ENCODE data around the gene NKX6-2.
"Not testable (repeated sequence)": the region's sequence is repeated elsewhere in the genome, so short reads cannot be mapped to it uniquely, and the experiment has no call there.

The NKX6-2 gene

GRCh38 chr10:132785723-132786475, at the start of gene NKX6-2:
NKX6-2 (minus strand) TSS chr10:132786147; CDS start chr10:132785948, 199 bp downstream.
- DNase-seq, result no peak

GRCh38 chr10:132834891-132835847, 49.2 kb upstream of the NKX6-2 start:
- no peak for DNase-seq

- DNase-seq, result no peak
These were observed 48.4 kb upstream of the NKX6-2 start for GRCh38 chr10:132834311-132834761.

- no peak for DNase-seq
These were observed 47.6 kb upstream of the NKX6-2 start for GRCh38 chr10:132833421-132834111.

GRCh38 chr10:132832186-132832969, 46.4 kb upstream of the NKX6-2 start:
- DNase-seq, result no peak

- no peak for DNase-seq
These were observed 43.5 kb upstream of the NKX6-2 start for GRCh38 chr10:132829403-132829802.

GRCh38 chr10:132828681-132829080, 42.7 kb upstream of the NKX6-2 start:
- no peak for DNase-seq

- no peak for DNase-seq
These were observed 42.1 kb upstream of the NKX6-2 start for GRCh38 chr10:132827861-132828539.

GRCh38 chr10:132827423-132827789, 41.5 kb upstream of the NKX6-2 start:
- DNase-seq, result no peak

GRCh38 chr10:132826524-132827422, 40.8 kb upstream of the NKX6-2 start:
- no peak for DNase-seq

- not testable (repeated sequence) for DNase-seq
These were observed 40.0 kb upstream of the NKX6-2 start for GRCh38 chr10:132825783-132826523.

- DNase-seq, result no peak
These were observed 34.1 kb upstream of the NKX6-2 start for GRCh38 chr10:132820056-132820455.

GRCh38 chr10:132817701-132818211, 31.8 kb upstream of the NKX6-2 start:
- DNase-seq, result no peak

- DNase-seq, result no peak
These were observed 30.8 kb upstream of the NKX6-2 start for GRCh38 chr10:132816718-132817117.

GRCh38 chr10:132815168-132815857, 29.4 kb upstream of the NKX6-2 start:
- DNase-seq, result no peak

- no peak for DNase-seq
These were observed 28.5 kb upstream of the NKX6-2 start for GRCh38 chr10:132814469-132814856.

- no peak for DNase-seq
These were observed 27.9 kb upstream of the NKX6-2 start for GRCh38 chr10:132813560-132814468.

GRCh38 chr10:132813001-132813401, 27.1 kb upstream of the NKX6-2 start:
- no peak for DNase-seq

All from activated CD4-positive, alpha-beta T cell treated with anti-CD3 and anti-CD28 coated beads, Interleukin-2, amount 50 U/mL, for 16 hours (primary cell).